HUES64 (cell line): Measurements from ENCODE around the gene TREML1.

ENCODE experiments used
- H3K27ac ChIP-seq: 2 replicates; pipeline ENCODE4 v1.7.0; 2013; ENCODE audit warnings: low read depth, low read length, inconsistent platforms
- H3K27me3 ChIP-seq: 2 replicates; pipeline ENCODE4 v1.6.1; 2013; ENCODE audit warnings: mild to moderate bottlenecking, low read length; ENCODE audit not compliant: insufficient read depth
- H3K36me3 ChIP-seq: 2 replicates; pipeline ENCODE4 v1.6.1; 2013; ENCODE audit warnings: mild to moderate bottlenecking, low read length; ENCODE audit not compliant: insufficient read depth
- H3K4me1 ChIP-seq: 2 replicates; pipeline ENCODE4 v1.6.1; 2013; ENCODE audit warnings: mild to moderate bottlenecking, low read length, moderate library complexity; ENCODE audit not compliant: insufficient read depth
- H3K4me3 ChIP-seq: 2 replicates; pipeline ENCODE4 v1.5.1; 2013; ENCODE audit warnings: mild to moderate bottlenecking, low read length, moderate library complexity
- H3K9ac ChIP-seq: 2 replicates; pipeline ENCODE4 v1.6.1; 2013; ENCODE audit warnings: mild to moderate bottlenecking, low read depth, low read length
- H3K9me3 ChIP-seq: 2 replicates; pipeline ENCODE4 v1.6.1; 2013; ENCODE audit warnings: low read depth, low read length; ENCODE audit not compliant: insufficient read depth
- WGBS: fragments of 150-250, 120-280 bp; methylation state at CpG from one replicate; pipeline ENCODE4 v1.1.7; 2013; ENCODE audit warnings: missing lambda C conversion rate; 5-methylcytosine and 5-hydroxymethylcytosine counted together

The TREML1 gene

GRCh38 chr6:41176189-41176588, 22.0 kb upstream of the TREML1 start:
- Histone ChIP-seq H3K4me3 (no peak overlapping the region), H3K36me3 (no peaks in the 10 kb centered on the region), H3K27ac (no peak overlapping the region), H3K9ac (no peak overlapping the region), H3K27me3 (no peaks in the 10 kb centered on the region), H3K4me1 (peaks cover 6% of the 10 kb centered on the region), H3K9me3 (no peaks in the 10 kb centered on the region)
- whole genome bisulfite sequencing, result 93% methylated on average over 12 of the region's 12 CpGs

- no peaks in the 10 kb centered on the region for H3K9me3 ChIP-seq
- H3K4me1 ChIP-seq, result peaks cover 16% of the 10 kb centered on the region
- no peak overlapping the region for H3K9ac ChIP-seq
- H3K27ac ChIP-seq, result no peak overlapping the region
- no peaks in the 10 kb centered on the region for H3K27me3 ChIP-seq
- H3K36me3 ChIP-seq, result no peaks in the 10 kb centered on the region
- 100% methylated on average over 1 of the region's 1 CpG for WGBS
- no peak overlapping the region for H3K4me3 ChIP-seq
Observed at GRCh38 chr6:41175084-41175483, 20.9 kb upstream of the TREML1 start.

- Histone ChIP-seq H3K4me1 (peaks cover 16% of the 10 kb centered on the region), H3K4me3 (no peak overlapping the region), H3K27ac (no peak overlapping the region), H3K9ac (no peak overlapping the region), H3K36me3 (no peaks in the 10 kb centered on the region), H3K27me3 (no peaks in the 10 kb centered on the region), H3K9me3 (no peaks in the 10 kb centered on the region)
- WGBS, result 98% methylated on average over 2 of the region's 2 CpGs
Observed at GRCh38 chr6:41174610-41175009, 20.5 kb upstream of the TREML1 start.

- no peaks in the 10 kb centered on the region for H3K9me3 ChIP-seq
- H3K27me3 ChIP-seq, result no peaks in the 10 kb centered on the region
- peak overlapping the region; percentile 81; the same call in 1 of the 2 replicates for H3K27ac ChIP-seq
- peaks cover 16% of the 10 kb centered on the region for H3K4me1 ChIP-seq
- no peaks in the 10 kb centered on the region for H3K36me3 ChIP-seq
- H3K9ac ChIP-seq, result peak overlapping the region; percentile 33; the same call in 1 of the 2 replicates
- 18% methylated on average over 2 of the region's 3 CpGs for WGBS
- no peak overlapping the region for H3K4me3 ChIP-seq
Observed at GRCh38 chr6:41171908-41172307, 17.8 kb upstream of the TREML1 start.

GRCh38 chr6:41170547-41171160, 16.5 kb upstream of the TREML1 start:
- H3K4me3 ChIP-seq, result no peak overlapping the region
- H3K9me3 ChIP-seq, result no peaks in the 10 kb centered on the region
- no peak overlapping the region for H3K9ac ChIP-seq
- H3K4me1 ChIP-seq, result peaks cover 16% of the 10 kb centered on the region
- no peaks in the 10 kb centered on the region for H3K36me3 ChIP-seq
- peak overlapping the region; percentile 81; the same call in 1 of the 2 replicates for H3K27ac ChIP-seq
- H3K27me3 ChIP-seq, result no peaks in the 10 kb centered on the region
- 64% methylated on average over 4 of the region's 4 CpGs for WGBS

- H3K4me1 ChIP-seq, result peaks cover 16% of the 10 kb centered on the region
- H3K27ac ChIP-seq, result no peak overlapping the region
- WGBS, result 73% methylated on average over 5 of the region's 5 CpGs
- H3K27me3 ChIP-seq, result no peaks in the 10 kb centered on the region
- H3K9me3 ChIP-seq, result no peaks in the 10 kb centered on the region
- no peak overlapping the region for H3K4me3 ChIP-seq
- H3K36me3 ChIP-seq, result no peaks in the 10 kb centered on the region
- no peak overlapping the region for H3K9ac ChIP-seq
Observed at GRCh38 chr6:41167173-41167963, 13.2 kb upstream of the TREML1 start.

GRCh38 chr6:41164551-41165120, 10.5 kb upstream of the TREML1 start:
- Histone ChIP-seq H3K27me3 (no peaks in the 10 kb centered on the region), H3K36me3 (no peaks in the 10 kb centered on the region), H3K9ac (no peak overlapping the region), H3K4me3 (no peak overlapping the region), H3K27ac (no peak overlapping the region), H3K9me3 (no peaks in the 10 kb centered on the region), H3K4me1 (no peaks in the 10 kb centered on the region)
- 100% methylated on average over 3 of the region's 4 CpGs for WGBS

GRCh38 chr6:41163419-41163717, 9.2 kb upstream of the TREML1 start:
- H3K27ac ChIP-seq, result no peak overlapping the region
- 93% methylated on average over 1 of the region's 1 CpG for WGBS
- no peak overlapping the region for H3K9ac ChIP-seq
- no peaks in the 10 kb centered on the region for H3K36me3 ChIP-seq
- H3K9me3 ChIP-seq, result no peaks in the 10 kb centered on the region
- H3K4me3 ChIP-seq, result no peak overlapping the region
- H3K27me3 ChIP-seq, result no peaks in the 10 kb centered on the region
- H3K4me1 ChIP-seq, result no peaks in the 10 kb centered on the region

- Histone ChIP-seq H3K4me3 (no peak within 1 kb of the TSS), H3K27me3 (no peaks in the 10 kb centered on the region), H3K4me1 (no peaks in the 10 kb centered on the region), H3K36me3 (no peaks in the 10 kb centered on the region), H3K9ac (no peak within 1 kb of the TSS), H3K9me3 (no peaks in the 10 kb centered on the region), H3K27ac (no peak within 1 kb of the TSS)
- WGBS, result 89% methylated on average over 10 of the region's 10 CpGs
Observed at GRCh38 chr6:41162687-41163418, 8.7 kb upstream of the TREML1 start, which contains the start of gene TREM2. TSS of gene TREM2 (minus strand) at chr6:41163116. CDS start at chr6:41163082, 34 bp downstream.

- no peak overlapping the region for H3K4me3 ChIP-seq
- 95% methylated on average over 13 of the region's 13 CpGs for WGBS
- no peaks in the 10 kb centered on the region for H3K27me3 ChIP-seq
- no peaks in the 10 kb centered on the region for H3K4me1 ChIP-seq
- H3K9ac ChIP-seq, result no peak overlapping the region
- no peaks in the 10 kb centered on the region for H3K9me3 ChIP-seq
- no peaks in the 10 kb centered on the region for H3K36me3 ChIP-seq
- no peak overlapping the region for H3K27ac ChIP-seq
Observed at GRCh38 chr6:41161851-41162552, 7.9 kb upstream of the TREML1 start.
